Ovary (tissue), 9 donors: Measurements from ENCODE around the gene XYLT1. TPM values are rescaled to one million over a fixed set of nuclear protein-coding genes. Genes with fewer than 3 reads are reported as not detected.

Experiments
- DNase-seq, 5 donors: peaks; one replicate each; pipeline ENCODE4 v3.0.0-alpha.2; 2019 to 2020
- H3K27ac ChIP-seq, 2 donors: fragments of 200-600 bp; one replicate each; pipeline versions ENCODE4 v1.5.1 to v1.8.0; 2019 to 2022
- H3K27me3 ChIP-seq: fragments of 200-600 bp; one replicate; pipeline ENCODE4 v1.8.0; 2022
- H3K36me3 ChIP-seq: fragments of 200-600 bp; sonication (generic); one replicate; pipeline ENCODE4 v1.5.1; 2019
- H3K4me1 ChIP-seq: one replicate; pipeline ENCODE4 v1.8.1; 2013; ENCODE audit warnings: mild to moderate bottlenecking, moderate library complexity; ENCODE audit not compliant: insufficient read depth
- H3K4me3 ChIP-seq: fragments of 200-600 bp; sonication (generic); one replicate; pipeline ENCODE4 v1.5.1; 2017
- H3K9me3 ChIP-seq, 2 donors: fragments of 200-600 bp in 1 of 2; sonication (generic) in 1 of 2; one replicate each; pipeline versions ENCODE4 v1.5.1 to v1.8.1; 2013 to 2019; ENCODE audit warnings: mild to moderate bottlenecking in 1 of 2, moderate library complexity in 1 of 2
- CTCF ChIP-seq, 3 donors: fragments of 450-650 bp in 2 of 3; fragments of 200-600 bp in 1 of 3; IDR thresholded peaks; one replicate each; pipeline versions ENCODE4 v1.5.1 to v1.8.0; 2016 to 2022; ENCODE audit warnings: antibody characterized with exemption in 3 of 3, mild to moderate bottlenecking in 1 of 3
- EP300 ChIP-seq: sonication (generic); formaldehyde crosslinking; IDR thresholded peaks from one replicate; pipeline ENCODE4 v1.6.1; 2017; ENCODE audit warnings: antibody characterized with exemption
- POLR2A ChIP-seq: fragments of 450-650 bp; IDR thresholded peaks from one replicate; pipeline ENCODE4 v1.6.1; 2017; ENCODE audit warnings: antibody characterized with exemption, mild to moderate bottlenecking, moderate library complexity
- WGBS, 3 donors: extraction: QIAGEN DNeasy Blood & Tissue Kit in 1 of 3; methylation state at CpG; one replicate each; pipeline versions ENCODE4 v1.1.5 to v1.1.7; 2013 to 2017; 5-methylcytosine and 5-hydroxymethylcytosine counted together
- intact Hi-C, 4 donors: fragments of 100-400 bp; cut with DNase I; formaldehyde crosslinking; loops; one replicate each; pipeline versions ENCODE4 v1.11.0 to v1.15.1; 2022 to 2023
- polyA plus RNA-seq, 2 donors: library from polyadenylated mRNA; stranded (reverse); fragments of 200-250 nt in 1 of 2; fragments of 350-450 nt in 1 of 2; fragmentation: Illumina TruSeq in 1 of 2; extraction: RNeasy Lipid Tissue Mini Kit (QIAGEN cat#74804) in 1 of 2; gene quantifications; one replicate each; pipeline ENCODE4 v1.2.3, GENCODE V29; 2013 to 2014
- total RNA-seq, 7 donors: library from RNA; depleted of rRNA in 2 of 7; stranded (reverse); fragments of >200 nt in 2 of 7; fragmentation: NEBNext Ultra II Directional in 3 of 7; extraction: Animal tissue kit (Norgen Biotek cat#: 25700) in 3 of 7; gene quantifications; one replicate each; pipeline versions ENCODE4 v1.1.0 to v1.2.4, GENCODE V29; 2016 to 2023
- donor health status: DM: no; HTN: no; CAD: no; lungs with moderate emphysema.
- donor health status: DM: no; HTN: no; CAD: no.
- donor health status: Bipolar disorder and iron deficiency.
- donor health status: DM: yes; HTN: yes; CAD: no.
- donor health status: DM: no; HTN: no; CAD: no.
- donor health status: DM: yes; HTN: yes; CAD: no.

XYLT1 gene
- total and polyA plus RNA-seq, 9 donors: 3.2 to 38.0 (median 17.3) TPM

- TF ChIP-seq CTCF (IDR thresholded peaks at IDR 0.05) (no peak), POLR2A (no peak), EP300 (no peak)
- H3K27ac ChIP-seq: no peak overlapping the region
- intact Hi-C loops: no loop called here
- no peaks in the 10 kb centered on the region for H3K36me3 ChIP-seq
- no peaks in the 10 kb centered on the region for H3K4me1 ChIP-seq
- 90 to 94% (median 94%) methylated on average over 10 of the region's 10 CpGs for WGBS, 3 donors
- no peaks in the 10 kb centered on the region for H3K9me3 ChIP-seq
- DNase-seq: no peak
- no peaks in the 10 kb centered on the region for H3K27me3 ChIP-seq
- no peak overlapping the region for H3K4me3 ChIP-seq
Observed at GRCh38 chr16:17246974-17247732, 223.6 kb downstream of the XYLT1 start.

- no peaks in the 10 kb centered on the region for H3K4me1 ChIP-seq
- intact Hi-C loops: no loop called here
- WGBS, 3 donors: 73 to 87% (median 87%) methylated on average over 8 of the region's 8 CpGs
- H3K9me3 ChIP-seq: no peaks in the 10 kb centered on the region
- no peaks in the 10 kb centered on the region for H3K27me3 ChIP-seq
- no peak overlapping the region for H3K27ac ChIP-seq
- H3K36me3 ChIP-seq: no peaks in the 10 kb centered on the region
- TF ChIP-seq POLR2A (no peak), CTCF (IDR thresholded peaks at IDR 0.05) (no peak), EP300 (no peak)
- H3K4me3 ChIP-seq: no peak overlapping the region
- DNase-seq: no peak
Observed at GRCh38 chr16:17246268-17246885, 224.4 kb downstream of the XYLT1 start.

GRCh38 chr16:17245776-17246175 lies 225.0 kb downstream of the XYLT1 start:
- intact Hi-C loops: no loop called here
- DNase-seq: no peak

GRCh38 chr16:17244872-17245551 lies 225.7 kb downstream of the XYLT1 start:
- DNase-seq: no peak
- Histone ChIP-seq H3K27ac (no peak overlapping the region), H3K9me3 (no peaks in the 10 kb centered on the region), H3K4me1 (no peaks in the 10 kb centered on the region), H3K27me3 (no peaks in the 10 kb centered on the region), H3K36me3 (no peaks in the 10 kb centered on the region), H3K4me3 (no peak overlapping the region)
- intact Hi-C loops: no loop called here
- TF ChIP-seq EP300 (no peak), CTCF (IDR thresholded peaks at IDR 0.05) (no peak), POLR2A (no peak)
- 46 to 50% (median 47%) methylated on average over 9 of the region's 9 CpGs for WGBS, 3 donors

More at GRCh38 chr16:17245776-17246175, 225.0 kb downstream of the XYLT1 start:
- Histone ChIP-seq H3K9me3 (no peaks in the 10 kb centered on the region), H3K27ac (no peak overlapping the region), H3K4me1 (no peaks in the 10 kb centered on the region), H3K27me3 (no peaks in the 10 kb centered on the region), H3K4me3 (no peak overlapping the region), H3K36me3 (no peaks in the 10 kb centered on the region)
- TF ChIP-seq EP300: no peak
- 50 to 59% (median 58%) methylated on average over 6 of the region's 6 CpGs for WGBS, 3 donors
